Gastrocnemius medialis (tissue), 4 donors: ENCODE results near the gene KIF20B. TPM values are rescaled to one million over a fixed set of nuclear protein-coding genes. Genes with fewer than 3 reads are reported as not detected.

Experiments
- ATAC-seq, 2 donors: fragments of 150-250 bp; one replicate each; pipeline ENCODE4 v1.9.1; 2016
- DNase-seq, 2 donors: peaks; one replicate each; pipeline ENCODE4 v3.0.0-alpha.2; 2019
- H3K27ac ChIP-seq, 4 donors: fragments of 200-600 bp; sonication (generic); 1 replicate in 1 of 4; 2 replicates in 3 of 4; pipeline ENCODE4 v1.5.1; 2016 to 2018; ENCODE audit warnings: mild to moderate bottlenecking in 2 of 4, moderate library complexity in 1 of 4
- H3K27me3 ChIP-seq, 3 donors: fragments of 200-600 bp; sonication (generic) in 2 of 3; 1 replicate in 1 of 3; 2 replicates in 2 of 3; pipeline versions ENCODE4 v1.5.1 to v1.6.0; 2016 to 2019; ENCODE audit warnings: mild to moderate bottlenecking in 1 of 3, moderate library complexity in 1 of 3
- H3K36me3 ChIP-seq, 2 donors: fragments of 200-600 bp; sonication (generic) in 1 of 2; one replicate each; pipeline ENCODE4 v1.5.1; 2017 to 2018
- H3K4me1 ChIP-seq, 2 donors: fragments of 200-600 bp; sonication (generic) in 1 of 2; one replicate each; pipeline ENCODE4 v1.5.1; 2016 to 2017; ENCODE audit warnings: mild to moderate bottlenecking in 2 of 2
- H3K4me3 ChIP-seq, 4 donors: fragments of 200-600 bp; sonication (generic) in 3 of 4; 1 replicate in 1 of 4; 2 replicates in 3 of 4; pipeline ENCODE4 v1.5.1; 2016 to 2019; ENCODE audit warnings: mild to moderate bottlenecking in 2 of 4
- H3K9me3 ChIP-seq, 3 donors: fragments of 200-600 bp; sonication (generic) in 2 of 3; 1 replicate in 1 of 3; 2 replicates in 2 of 3; pipeline ENCODE4 v1.5.1; 2016 to 2019
- CTCF ChIP-seq, 5 experiments: fragments of 450-650 bp in 3 of 5; fragments of 200-600 bp in 2 of 5; sonication (generic) in 2 of 5; IDR thresholded peaks in 4 of 5; conservative IDR thresholded peaks in 1 of 5; 1 replicate in 4 of 5; 2 replicates in 1 of 5; pipeline ENCODE4 v1.5.1; 2016 to 2019; ENCODE audit warnings: antibody characterized with exemption in 5 of 5, mild to moderate bottlenecking in 3 of 5, moderate library complexity in 3 of 5
- POLR2A ChIP-seq, 2 donors: fragments of 450-650 bp; IDR thresholded peaks; one replicate each; pipeline ENCODE4 v1.6.1; 2017; ENCODE audit warnings: antibody characterized with exemption in 2 of 2, mild to moderate bottlenecking in 2 of 2, moderate library complexity in 2 of 2
- in situ Hi-C, 4 donors: fragments of 200-750 bp; cut with MboI; loops; one replicate each; pipeline versions ENCODE4 v1.15.0 to v1.8.0; 2017; ENCODE audit warnings: low sequenced_read_pairs in 4 of 4
- intact Hi-C: fragments of 100-400 bp; cut with DNase I; formaldehyde crosslinking; loops from one replicate; pipeline ENCODE4 v1.15.1; 2023; ENCODE audit warnings: low total_unique reads
- total RNA-seq, 4 donors: library from RNA; depleted of rRNA; stranded (reverse); fragments of >200 nt; gene quantifications; one replicate each; pipeline versions ENCODE4 v1.1.0 to v1.2.3, GENCODE V29; 2016

The KIF20B gene
- total RNA-seq, 4 donors from 2014 or later, result 0.65 to 1.0 (median 0.86) TPM

DNA sequence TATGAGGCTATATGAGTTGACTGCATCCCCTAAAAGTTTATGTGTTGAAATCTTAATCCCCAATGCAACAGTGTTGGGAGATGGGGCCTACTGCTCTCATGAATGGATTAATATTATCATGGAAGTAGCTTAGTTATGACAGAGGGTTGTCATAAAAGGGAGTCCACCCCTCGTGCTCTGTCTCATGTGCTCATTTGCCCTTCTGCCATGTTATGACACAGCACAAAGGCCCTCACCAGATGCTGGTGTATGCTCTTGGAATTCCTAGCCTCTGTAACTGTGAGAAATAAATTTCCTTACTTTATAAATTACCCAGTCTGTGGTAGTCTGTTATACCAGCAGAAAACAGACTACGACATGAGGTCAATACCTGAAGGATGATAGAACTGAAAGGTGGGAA lies 38.8 kb upstream of the KIF20B start:
- intact Hi-C loops (no loop called here), in situ Hi-C loops (no loop called here)
- H3K36me3 ChIP-seq, result no peaks in the 10 kb centered on the region
- H3K4me1 ChIP-seq, result peaks cover 19 to 35% of the 10 kb centered on the region in 2 donors
- TF ChIP-seq CTCF (IDR thresholded peaks at IDR 0.05 in 4 of 5, conservative IDR thresholded peaks at IDR 0.05 in 1 of 5), result no peak
- no peak for TF ChIP-seq POLR2A (IDR thresholded peaks at IDR 0.05)
- H3K27ac ChIP-seq, result peak overlapping the region; percentile 24 to 87 (median 64)
- H3K27me3 ChIP-seq, result no peaks in the 10 kb centered on the region
- no peaks in the 10 kb centered on the region for H3K9me3 ChIP-seq
- DNase-seq (no peak), ATAC-seq (peak in 1 of 2 donors; percentile 17)
- H3K4me3 ChIP-seq, result no peak overlapping the region

- in situ Hi-C loops, result no loop called here
- peaks cover 19 to 35% of the 10 kb centered on the region in 2 donors for H3K4me1 ChIP-seq
- H3K27ac ChIP-seq, result peak overlapping the region; percentile 24 to 87 (median 64)
- H3K4me3 ChIP-seq, result no peak overlapping the region
- H3K9me3 ChIP-seq, result no peaks in the 10 kb centered on the region
- DNase-seq (peak; percentile 49 to 71), ATAC-seq (peak; percentile 89 to 97)
- no peaks in the 10 kb centered on the region for H3K27me3 ChIP-seq
- intact Hi-C loops, result no loop called here
- no peaks in the 10 kb centered on the region for H3K36me3 ChIP-seq
- no peak for TF ChIP-seq CTCF (IDR thresholded peaks at IDR 0.05 in 4 of 5, conservative IDR thresholded peaks at IDR 0.05 in 1 of 5)
- TF ChIP-seq POLR2A (IDR thresholded peaks at IDR 0.05), result no peak
Observed at GRCh38 chr10:89663144-89663543, 38.2 kb upstream of the KIF20B start.

DNA sequence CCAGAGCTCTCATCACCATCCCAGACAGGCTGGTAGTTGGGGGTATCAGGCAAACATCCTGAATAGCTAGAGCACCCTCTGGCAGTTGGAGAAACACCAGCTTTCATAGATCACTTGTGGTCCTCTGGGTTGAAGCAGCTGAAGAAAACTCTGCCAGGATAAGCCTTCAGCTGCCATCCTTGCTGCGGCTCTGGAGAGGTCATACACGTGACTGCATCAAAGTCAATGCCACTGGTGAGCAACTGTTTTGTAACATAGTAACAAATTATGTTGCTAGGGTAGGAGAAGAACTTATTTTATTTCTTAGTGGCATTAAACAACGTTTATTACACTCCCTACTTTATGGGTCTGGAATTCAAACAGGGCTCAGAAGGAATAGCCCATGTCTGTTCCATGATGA lies 37.2 kb upstream of the KIF20B start:
- H3K27ac ChIP-seq, result peak overlapping the region; percentile 3 to 87 (median 50)
- H3K4me1 ChIP-seq, result peaks cover 17 to 35% of the 10 kb centered on the region in 2 donors
- H3K36me3 ChIP-seq, result no peaks in the 10 kb centered on the region
- intact Hi-C loops, result no loop called here
- H3K9me3 ChIP-seq, result no peaks in the 10 kb centered on the region
- in situ Hi-C loops, result no loop called here
- TF ChIP-seq CTCF (IDR thresholded peaks at IDR 0.05 in 4 of 5, conservative IDR thresholded peaks at IDR 0.05 in 1 of 5) (no peak), POLR2A (IDR thresholded peaks at IDR 0.05) (no peak)
- no peak overlapping the region for H3K4me3 ChIP-seq
- DNase-seq (peak in 1 of 2 donors; percentile 50), ATAC-seq (peak; percentile 38 to 68)
- H3K27me3 ChIP-seq, result no peaks in the 10 kb centered on the region

DNA sequence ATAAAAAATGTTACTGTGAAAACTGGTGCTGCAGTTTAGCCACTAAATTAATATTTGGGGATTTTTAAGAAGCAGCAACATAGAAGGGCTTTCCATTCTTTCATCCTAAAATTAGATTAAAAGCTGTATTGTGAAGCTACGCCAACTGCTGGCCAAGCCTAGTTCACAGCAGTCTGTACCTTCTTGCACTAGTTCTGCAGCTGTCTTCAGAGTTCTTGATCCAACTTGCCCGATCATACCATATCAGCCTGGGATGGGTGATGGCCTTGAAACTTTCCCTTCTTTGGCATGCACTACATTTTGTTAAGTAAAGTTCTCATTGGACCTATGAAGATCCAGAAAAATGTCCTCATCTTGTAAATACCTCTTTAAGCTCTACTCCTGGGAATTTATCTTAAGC lies 36.1 kb upstream of the KIF20B start:
- no peaks in the 10 kb centered on the region for H3K9me3 ChIP-seq
- intact Hi-C loops (no loop called here), in situ Hi-C loops (no loop called here)
- no peak overlapping the region for H3K4me3 ChIP-seq
- H3K27ac ChIP-seq, result peak overlapping the region in 1 of 4 donors; percentile 87
- no peaks in the 10 kb centered on the region for H3K36me3 ChIP-seq
- peaks cover 15 to 27% of the 10 kb centered on the region in 2 donors for H3K4me1 ChIP-seq
- no peaks in the 10 kb centered on the region for H3K27me3 ChIP-seq
- ATAC-seq (no peak), DNase-seq (no peak)
- TF ChIP-seq CTCF (IDR thresholded peaks at IDR 0.05 in 4 of 5, conservative IDR thresholded peaks at IDR 0.05 in 1 of 5) (peak in 1 of 5 experiments; percentile 13), POLR2A (IDR thresholded peaks at IDR 0.05) (no peak)

- Histone ChIP-seq H3K4me1 (peaks cover 15 to 35% of the 10 kb centered on the region in 2 donors), H3K27me3 (no peaks in the 10 kb centered on the region), H3K27ac (no peak overlapping the region), H3K9me3 (no peaks in the 10 kb centered on the region), H3K36me3 (no peaks in the 10 kb centered on the region), H3K4me3 (no peak overlapping the region)
- no peak for DNase-seq
- no peak for ATAC-seq
- in situ Hi-C loops, result no loop called here
- intact Hi-C loops, result no loop called here
- TF ChIP-seq CTCF (IDR thresholded peaks at IDR 0.05 in 4 of 5, conservative IDR thresholded peaks at IDR 0.05 in 1 of 5) (no peak), POLR2A (IDR thresholded peaks at IDR 0.05) (no peak)
Observed at GRCh38 chr10:89666138-89666537, 35.3 kb upstream of the KIF20B start.
